Kidney (tissue), 14 donors: ENCODE results near the gene KLF13. TPM values are rescaled to one million over a fixed set of nuclear protein-coding genes. Genes with fewer than 3 reads are reported as not detected.

Source experiments
- DNase-seq, 5 donors: peaks; one replicate each; pipeline ENCODE4 v3.0.0-alpha.2; 2013 to 2020
- FAIRE-seq: peaks from 2 replicates; lab custom pipeline; 2012; peaks lifted over from hg19 to GRCh38; lab: Jason Lieb, UNC
- H3K27ac ChIP-seq, 2 donors: one replicate each; pipeline ENCODE4 v1.7.0; 2013; ENCODE audit warnings: low read depth in 2 of 2, low read length in 2 of 2, inconsistent platforms in 1 of 2
- H3K27me3 ChIP-seq: one replicate; pipeline ENCODE4 v1.7.1; 2013; ENCODE audit warnings: low read length, inconsistent platforms; ENCODE audit not compliant: control insufficient read depth, insufficient read depth
- H3K36me3 ChIP-seq, 3 donors: one replicate each; pipeline versions ENCODE4 v1.7.0 to v1.7.1; 2013; ENCODE audit warnings: low read length in 3 of 3, control low read depth in 1 of 3, inconsistent platforms in 1 of 3; ENCODE audit not compliant: insufficient read depth in 3 of 3, control insufficient read depth in 2 of 3
- H3K4me1 ChIP-seq, 3 donors: one replicate each; pipeline versions ENCODE4 v1.7.0 to v1.7.1; 2013; ENCODE audit warnings: low read length in 3 of 3, inconsistent platforms in 1 of 3, low read depth in 1 of 3; ENCODE audit not compliant: control insufficient read depth in 2 of 3, insufficient read depth in 2 of 3
- H3K4me3 ChIP-seq, 3 donors: one replicate each; pipeline versions ENCODE4 v1.7.0 to v1.8.1; 2013; ENCODE audit warnings: low read length in 3 of 3, control low read depth in 1 of 3, inconsistent platforms in 1 of 3
- H3K9ac ChIP-seq, 3 donors: one replicate each; pipeline versions ENCODE4 v1.7.0 to v1.7.1; 2013; ENCODE audit warnings: low read length in 3 of 3, control low read depth in 1 of 3, inconsistent platforms in 1 of 3
- H3K9me3 ChIP-seq, 3 donors: one replicate each; pipeline versions ENCODE4 v1.7.0 to v1.7.1; 2013; ENCODE audit warnings: low read length in 3 of 3, control low read depth in 1 of 3, inconsistent platforms in 1 of 3; ENCODE audit not compliant: control insufficient read depth in 2 of 3, insufficient read depth in 1 of 3
- intact Hi-C: fragments of 100-400 bp; cut with DNase I; formaldehyde crosslinking; loops from one replicate; pipeline ENCODE4 v1.11.1; 2022
- polyA plus RNA-seq: library from polyadenylated mRNA; stranded (reverse); fragments of 350-450 nt; fragmentation: Illumina TruSeq; extraction: RNeasy Lipid Tissue Mini Kit (QIAGEN cat#74804); gene quantifications from one replicate; pipeline ENCODE4 v1.2.3, GENCODE V29; 2014; ENCODE audit warnings: low read depth, low replicate concordance; ENCODE audit not compliant: insufficient read depth
- total RNA-seq: library from RNA; stranded (reverse); fragmentation: NEBNext Ultra II Directional; extraction: Animal tissue kit (Norgen Biotek cat#: 25700); gene quantifications from one replicate; pipeline ENCODE4 v1.2.1, GENCODE V29; 2021
- TF ChIP-seq, protein P1 (sequence below): IDR thresholded peaks from 3 replicates; pipeline ENCODE4 v1.5.1; 2012; ENCODE audit warnings: mild to moderate bottlenecking, moderate library complexity, borderline replicate concordance; ENCODE audit not compliant: insufficient read depth; ENCODE audit errors: extremely low read depth
- donor health status: control.
- donor health status: control.
- donor health status: control.
- donor health status: control.
- donor health status: control.
- donor health status: DM: yes; HTN: yes; CAD: no.
- donor health status: Normal renal cell carcinoma (clear cell type).

KLF13 gene
- total and polyA plus RNA-seq, 2 donors from 2014 or later = 55.5 to 123 TPM

DNA sequence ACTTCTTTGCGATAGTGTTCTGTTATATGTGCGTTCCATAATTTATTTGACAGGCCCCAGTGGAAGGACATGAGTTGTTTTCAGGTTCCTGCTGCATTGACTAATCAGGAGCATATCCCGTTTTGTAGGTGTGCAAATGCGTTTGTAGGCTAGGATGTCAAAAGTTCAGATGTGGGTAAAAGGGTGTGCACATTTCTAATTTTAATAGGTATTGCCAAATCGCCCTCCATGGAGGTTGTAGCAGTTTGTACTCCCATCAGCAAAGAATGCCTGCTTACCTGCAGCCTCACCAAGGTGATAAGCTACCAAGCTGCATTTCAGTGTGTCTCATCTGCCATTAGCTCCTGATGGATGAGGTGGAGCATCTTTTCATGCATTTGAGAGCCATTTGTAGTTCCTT, 36.3 kb downstream of the KLF13 start:
- Histone ChIP-seq H3K9me3 (no peaks in the 10 kb centered on the region), H3K9ac (no peak overlapping the region), H3K4me3 (no peak overlapping the region), H3K36me3 (no peaks in the 10 kb centered on the region), H3K27ac (no peak overlapping the region), H3K4me1 (peaks cover 0 to 77% (median 61%) of the 10 kb centered on the region in 3 donors), H3K27me3 (no peaks in the 10 kb centered on the region)
- intact Hi-C loops = no loop called here
- FAIRE-seq (no peak), DNase-seq (no peak)
- TF ChIP-seq, protein P1, sequence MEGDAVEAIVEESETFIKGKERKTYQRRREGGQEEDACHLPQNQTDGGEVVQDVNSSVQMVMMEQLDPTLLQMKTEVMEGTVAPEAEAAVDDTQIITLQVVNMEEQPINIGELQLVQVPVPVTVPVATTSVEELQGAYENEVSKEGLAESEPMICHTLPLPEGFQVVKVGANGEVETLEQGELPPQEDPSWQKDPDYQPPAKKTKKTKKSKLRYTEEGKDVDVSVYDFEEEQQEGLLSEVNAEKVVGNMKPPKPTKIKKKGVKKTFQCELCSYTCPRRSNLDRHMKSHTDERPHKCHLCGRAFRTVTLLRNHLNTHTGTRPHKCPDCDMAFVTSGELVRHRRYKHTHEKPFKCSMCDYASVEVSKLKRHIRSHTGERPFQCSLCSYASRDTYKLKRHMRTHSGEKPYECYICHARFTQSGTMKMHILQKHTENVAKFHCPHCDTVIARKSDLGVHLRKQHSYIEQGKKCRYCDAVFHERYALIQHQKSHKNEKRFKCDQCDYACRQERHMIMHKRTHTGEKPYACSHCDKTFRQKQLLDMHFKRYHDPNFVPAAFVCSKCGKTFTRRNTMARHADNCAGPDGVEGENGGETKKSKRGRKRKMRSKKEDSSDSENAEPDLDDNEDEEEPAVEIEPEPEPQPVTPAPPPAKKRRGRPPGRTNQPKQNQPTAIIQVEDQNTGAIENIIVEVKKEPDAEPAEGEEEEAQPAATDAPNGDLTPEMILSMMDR = no peak

DNA sequence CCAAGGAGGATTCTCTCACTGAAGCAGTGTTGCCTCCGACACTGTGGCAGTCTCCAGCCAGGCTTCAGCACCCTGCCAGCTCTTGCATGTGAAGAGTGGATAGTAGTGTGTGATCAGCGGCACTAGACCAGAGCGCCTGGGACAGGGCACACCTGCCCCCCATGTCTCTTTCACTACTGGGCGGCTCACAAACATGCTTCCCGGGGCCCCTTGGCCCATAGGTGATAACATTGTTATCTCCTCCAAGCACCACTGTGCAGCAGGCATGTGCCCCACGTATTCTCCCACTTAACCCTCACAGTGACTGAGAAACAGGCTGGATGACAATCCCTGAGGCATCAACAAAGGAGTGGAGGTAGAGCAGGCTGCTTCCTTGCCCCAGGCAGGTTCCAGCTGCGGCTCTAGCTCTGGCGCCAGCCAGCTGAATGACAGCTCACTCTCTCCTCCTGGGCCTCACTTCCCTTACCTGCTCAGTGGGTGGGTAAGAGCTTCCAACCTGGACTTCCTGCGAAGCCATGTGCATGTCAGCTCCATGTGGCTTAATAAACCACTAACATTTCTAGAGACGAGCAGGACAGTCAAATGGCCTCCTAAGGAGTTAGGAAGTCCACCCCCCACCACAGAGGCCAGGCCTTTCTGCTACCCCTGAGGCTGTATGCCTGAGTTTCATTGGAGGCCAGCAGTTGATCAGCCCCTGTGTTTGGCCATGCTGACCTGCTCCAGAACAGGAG, 37.8 kb downstream of the KLF13 start:
- TF ChIP-seq, protein P1 = no peak
- no peaks in the 10 kb centered on the region for H3K9me3 ChIP-seq
- no peak overlapping the region for H3K4me3 ChIP-seq
- intact Hi-C loops = no loop called here
- FAIRE-seq (no peak), DNase-seq (peak in 1 of 5 donors; percentile 47)
- no peaks in the 10 kb centered on the region for H3K27me3 ChIP-seq
- no peak overlapping the region for H3K9ac ChIP-seq
- H3K4me1 ChIP-seq = peaks cover 0 to 70% (median 49%) of the 10 kb centered on the region in 3 donors
- no peaks in the 10 kb centered on the region for H3K36me3 ChIP-seq
- H3K27ac ChIP-seq = peak overlapping the region; percentile 11 to 73

DNA sequence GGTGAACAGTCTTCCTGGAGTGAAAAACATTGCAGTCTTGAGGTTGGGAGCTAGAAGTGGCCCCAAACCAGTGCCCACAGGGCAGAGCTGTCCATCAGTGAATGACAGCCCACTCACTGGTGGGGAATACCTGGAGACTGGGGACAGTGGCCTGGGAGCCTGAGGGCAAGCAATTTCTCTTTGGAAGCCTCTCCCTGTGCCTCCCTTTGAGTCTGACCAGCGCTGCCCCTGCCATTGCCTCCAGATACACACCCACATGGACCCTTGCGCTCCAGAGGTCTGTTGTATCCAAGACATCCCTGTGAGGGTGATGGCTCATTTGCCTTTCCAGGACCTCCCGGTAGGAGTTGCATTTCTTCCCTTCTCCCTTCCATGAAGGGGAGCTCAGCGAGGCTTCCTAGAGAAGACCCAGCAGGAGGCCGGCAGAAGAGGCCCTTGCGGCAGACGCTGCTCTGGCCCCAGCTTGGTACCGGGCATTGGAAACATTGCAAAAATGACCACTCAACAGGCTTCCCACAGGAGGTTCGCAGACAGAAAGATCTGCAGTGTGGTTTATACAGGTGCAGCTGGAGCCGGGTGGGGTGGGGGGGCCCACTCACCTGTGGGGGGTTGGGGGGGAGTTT, 38.5 kb downstream of the KLF13 start:
- TF ChIP-seq, protein P1 = no peak
- Histone ChIP-seq H3K36me3 (no peaks in the 10 kb centered on the region), H3K4me1 (peaks cover 0 to 63% (median 43%) of the 10 kb centered on the region in 3 donors), H3K9ac (peak overlapping the region in 1 of 3 donors; percentile 38), H3K9me3 (no peaks in the 10 kb centered on the region), H3K27me3 (no peaks in the 10 kb centered on the region), H3K4me3 (no peak overlapping the region), H3K27ac (peak overlapping the region; percentile 11 to 73)
- DNase-seq (peak in 1 of 5 donors; percentile 63), FAIRE-seq (no peak)
- intact Hi-C loops = no loop called here
